ENCODE measurements around the gene DCANP1.

GRCh38 chr5:135444360-135444759, 2.8 kb downstream of the DCANP1 start:
- TF ChIP-seq SIN3A (IDR thresholded peaks at IDR 0.05; ENCODE audit: borderline replicate concordance, insufficient read depth, low read length): no peak
- no peak for TF ChIP-seq POLR2AphosphoS5 (IDR thresholded peaks at IDR 0.05; ENCODE audit: low read depth, low read length)
- no peak for TF ChIP-seq FOXP2 (optimal IDR thresholded peaks at IDR 0.05; ENCODE audit: borderline replicate concordance, extremely low read depth, extremely low read length, insufficient read depth)
- TF ChIP-seq, protein P1, sequence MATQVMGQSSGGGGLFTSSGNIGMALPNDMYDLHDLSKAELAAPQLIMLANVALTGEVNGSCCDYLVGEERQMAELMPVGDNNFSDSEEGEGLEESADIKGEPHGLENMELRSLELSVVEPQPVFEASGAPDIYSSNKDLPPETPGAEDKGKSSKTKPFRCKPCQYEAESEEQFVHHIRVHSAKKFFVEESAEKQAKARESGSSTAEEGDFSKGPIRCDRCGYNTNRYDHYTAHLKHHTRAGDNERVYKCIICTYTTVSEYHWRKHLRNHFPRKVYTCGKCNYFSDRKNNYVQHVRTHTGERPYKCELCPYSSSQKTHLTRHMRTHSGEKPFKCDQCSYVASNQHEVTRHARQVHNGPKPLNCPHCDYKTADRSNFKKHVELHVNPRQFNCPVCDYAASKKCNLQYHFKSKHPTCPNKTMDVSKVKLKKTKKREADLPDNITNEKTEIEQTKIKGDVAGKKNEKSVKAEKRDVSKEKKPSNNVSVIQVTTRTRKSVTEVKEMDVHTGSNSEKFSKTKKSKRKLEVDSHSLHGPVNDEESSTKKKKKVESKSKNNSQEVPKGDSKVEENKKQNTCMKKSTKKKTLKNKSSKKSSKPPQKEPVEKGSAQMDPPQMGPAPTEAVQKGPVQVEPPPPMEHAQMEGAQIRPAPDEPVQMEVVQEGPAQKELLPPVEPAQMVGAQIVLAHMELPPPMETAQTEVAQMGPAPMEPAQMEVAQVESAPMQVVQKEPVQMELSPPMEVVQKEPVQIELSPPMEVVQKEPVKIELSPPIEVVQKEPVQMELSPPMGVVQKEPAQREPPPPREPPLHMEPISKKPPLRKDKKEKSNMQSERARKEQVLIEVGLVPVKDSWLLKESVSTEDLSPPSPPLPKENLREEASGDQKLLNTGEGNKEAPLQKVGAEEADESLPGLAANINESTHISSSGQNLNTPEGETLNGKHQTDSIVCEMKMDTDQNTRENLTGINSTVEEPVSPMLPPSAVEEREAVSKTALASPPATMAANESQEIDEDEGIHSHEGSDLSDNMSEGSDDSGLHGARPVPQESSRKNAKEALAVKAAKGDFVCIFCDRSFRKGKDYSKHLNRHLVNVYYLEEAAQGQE (IDR thresholded peaks at IDR 0.05; ENCODE audit: insufficient read depth in 1 of 2, low read depth in 2 of 2, low read length in 2 of 2): no peak

Measured in PFSK-1 (cell line).